Hematopoietic multipotent progenitor cell treated with erythropoietin and hydrocortisone succinate and interleukin-3 and kit ligand, for 4 days (in vitro differentiated cells): ENCODE results near the gene FAM136A.
"Not testable (repeated sequence)": the region's sequence is repeated elsewhere in the genome, so short reads cannot be mapped to it uniquely, and the experiment has no call there.

Experiments
- DNase-seq: peaks from one replicate; pipeline ENCODE4 v3.0.0-alpha.2; 2015

Gene FAM136A

DNA sequence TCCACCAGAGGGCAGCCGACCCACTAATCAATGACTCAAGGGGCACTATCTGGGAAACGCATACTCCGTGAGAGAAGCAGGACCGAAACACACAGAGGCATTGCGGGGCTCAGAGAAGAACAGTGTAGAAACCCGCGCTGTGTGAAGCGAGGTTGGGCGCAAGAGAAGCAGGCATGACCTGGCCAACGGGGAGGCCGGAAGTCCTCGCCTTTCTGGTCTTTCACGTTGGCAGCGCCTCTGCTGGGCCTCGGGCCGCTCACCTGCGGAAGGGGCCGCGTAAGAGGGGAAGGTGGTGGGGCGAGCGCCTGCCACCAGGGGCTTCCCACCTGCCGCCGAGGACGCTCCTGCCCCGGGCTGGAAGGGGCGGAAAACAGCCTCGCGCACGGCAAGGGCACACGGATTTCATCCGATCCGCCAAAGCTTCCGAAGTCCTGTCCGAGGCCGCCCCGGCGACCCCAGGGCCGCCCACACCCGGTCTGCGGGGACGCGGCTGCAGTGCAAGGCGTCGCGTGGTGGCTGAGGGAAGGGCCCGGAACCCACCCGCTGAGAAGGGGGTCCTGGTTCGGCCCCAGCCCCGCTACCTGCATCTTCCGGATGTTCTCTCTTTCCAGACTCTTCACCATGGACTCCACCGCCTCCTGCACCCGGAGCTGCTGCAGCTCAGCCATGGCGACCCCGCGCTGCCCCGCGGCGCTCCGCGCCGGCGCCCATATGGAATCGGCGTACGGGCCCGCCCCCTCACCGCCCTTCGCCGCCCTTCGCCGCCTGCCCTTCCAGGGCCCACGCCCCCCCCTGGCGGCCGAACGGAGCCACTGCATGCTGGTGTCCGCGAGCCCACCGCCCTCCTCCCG is at the start of gene FAM136A:
Gene FAM136A (minus strand): TSS at position 724 of the 851 bp plus-strand sequence. CDS start 56 bp downstream, at position 668.
- peak; percentile 95 for DNase-seq

GRCh38 chr2:70349921-70350685 is 48.2 kb upstream of the FAM136A start:
- no peak for DNase-seq

DNA sequence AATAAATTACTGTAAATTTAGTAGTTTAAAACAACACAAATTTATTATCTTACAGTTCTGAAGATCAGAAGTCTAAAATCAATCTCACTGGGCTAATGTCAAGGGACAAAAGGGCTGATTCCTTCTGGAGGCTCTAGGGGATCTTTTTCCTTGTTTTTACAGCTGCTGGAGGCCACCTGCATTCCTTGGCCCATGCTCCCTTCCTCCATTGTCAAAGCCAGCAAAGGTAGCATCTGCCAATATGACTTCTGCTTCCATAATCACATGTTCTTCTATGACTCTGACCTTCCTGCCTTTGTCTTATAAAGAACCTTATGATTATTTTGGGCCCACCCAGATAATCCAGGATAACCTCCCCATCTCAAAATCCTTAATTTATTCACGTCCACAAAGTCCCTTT is 46.0 kb upstream of the FAM136A start:
- no peak for DNase-seq

- DNase-seq, result no peak
Observed at GRCh38 chr2:70344195-70344594, 42.3 kb upstream of the FAM136A start.

GRCh38 chr2:70341477-70341765 is 39.6 kb upstream of the FAM136A start:
- no peak for DNase-seq

- peak; percentile 66 for DNase-seq
Observed at GRCh38 chr2:70340761-70341476, 39.1 kb upstream of the FAM136A start.

DNA sequence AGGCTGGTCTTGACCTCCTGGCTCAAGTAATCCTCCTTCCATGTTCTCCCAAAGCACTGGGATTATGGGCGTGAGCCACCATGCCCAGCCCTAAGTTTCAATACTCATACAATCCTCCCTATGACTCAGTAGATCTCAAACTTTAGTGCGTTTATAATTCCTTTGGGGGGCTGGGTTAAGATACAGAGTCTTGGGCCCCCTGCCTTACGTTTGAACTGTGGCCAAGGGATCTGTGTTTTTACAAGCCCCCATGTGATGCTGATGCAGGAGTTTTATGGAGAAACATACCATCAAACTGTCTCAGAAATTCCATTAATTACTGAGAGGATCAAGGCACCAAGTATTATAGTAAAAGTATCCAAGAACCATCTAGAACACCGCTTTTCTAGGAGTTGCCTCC is 38.2 kb upstream of the FAM136A start:
- DNase-seq, result no peak

DNA sequence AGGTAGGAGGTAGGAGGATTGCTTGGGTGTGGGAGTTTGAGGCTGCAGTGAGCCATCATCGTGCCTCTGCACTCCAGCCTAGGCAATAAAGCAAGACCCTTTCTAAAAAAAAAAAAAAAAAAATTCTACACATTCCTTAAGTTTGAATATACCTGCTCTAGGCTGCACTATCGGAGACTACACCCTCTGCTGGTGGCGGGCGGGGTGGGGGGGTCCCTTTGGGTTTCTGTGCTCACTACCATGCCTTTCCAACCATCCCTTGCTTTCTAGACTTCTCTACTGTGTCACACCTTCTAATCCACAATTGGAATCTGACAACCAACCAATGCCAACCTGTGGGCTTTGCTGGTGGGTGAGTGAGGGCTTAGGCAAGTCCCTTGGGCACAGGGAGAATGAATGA is 34.7 kb upstream of the FAM136A start:
- DNase-seq, result no peak

DNA sequence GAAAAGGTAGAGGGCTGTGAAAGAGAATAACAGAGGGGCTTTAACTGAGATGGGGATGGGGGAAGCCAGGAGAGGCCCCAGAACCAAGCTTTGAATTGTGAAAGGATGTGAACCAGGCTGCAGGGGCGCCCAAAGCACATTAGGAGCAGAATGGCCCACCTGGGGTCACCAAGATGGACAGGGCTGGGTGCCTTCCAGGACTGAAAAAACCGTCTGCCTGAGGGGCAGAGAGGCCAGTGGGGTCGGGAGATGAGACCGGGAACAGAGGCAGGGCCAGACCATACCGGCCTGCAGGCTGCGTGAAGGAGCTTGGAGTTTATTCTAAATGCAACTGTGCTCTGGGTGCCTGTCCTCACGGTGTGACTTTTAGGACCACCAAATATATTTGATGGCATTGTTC is 29.1 kb upstream of the FAM136A start:
- no peak for DNase-seq

DNA sequence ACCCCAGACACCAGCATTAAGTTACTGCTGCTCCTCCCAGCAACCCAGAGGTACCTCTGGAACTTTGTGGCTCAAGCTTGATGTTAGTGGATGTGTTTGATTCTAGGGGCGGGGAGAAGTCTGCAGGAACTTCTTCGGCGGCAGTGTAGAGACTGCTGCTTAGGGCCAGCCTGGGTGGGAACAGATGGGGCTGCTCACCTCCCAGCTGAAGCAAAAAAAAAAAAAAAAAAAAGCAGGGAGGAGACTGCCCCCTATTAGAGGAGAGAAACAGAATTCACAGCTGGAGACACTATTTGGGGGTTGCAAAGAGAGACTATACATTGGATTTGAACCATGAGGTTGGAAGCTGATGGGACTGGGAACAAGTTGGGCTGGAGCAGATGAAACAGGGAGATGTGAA is 28.6 kb upstream of the FAM136A start:
- no peak for DNase-seq

DNA sequence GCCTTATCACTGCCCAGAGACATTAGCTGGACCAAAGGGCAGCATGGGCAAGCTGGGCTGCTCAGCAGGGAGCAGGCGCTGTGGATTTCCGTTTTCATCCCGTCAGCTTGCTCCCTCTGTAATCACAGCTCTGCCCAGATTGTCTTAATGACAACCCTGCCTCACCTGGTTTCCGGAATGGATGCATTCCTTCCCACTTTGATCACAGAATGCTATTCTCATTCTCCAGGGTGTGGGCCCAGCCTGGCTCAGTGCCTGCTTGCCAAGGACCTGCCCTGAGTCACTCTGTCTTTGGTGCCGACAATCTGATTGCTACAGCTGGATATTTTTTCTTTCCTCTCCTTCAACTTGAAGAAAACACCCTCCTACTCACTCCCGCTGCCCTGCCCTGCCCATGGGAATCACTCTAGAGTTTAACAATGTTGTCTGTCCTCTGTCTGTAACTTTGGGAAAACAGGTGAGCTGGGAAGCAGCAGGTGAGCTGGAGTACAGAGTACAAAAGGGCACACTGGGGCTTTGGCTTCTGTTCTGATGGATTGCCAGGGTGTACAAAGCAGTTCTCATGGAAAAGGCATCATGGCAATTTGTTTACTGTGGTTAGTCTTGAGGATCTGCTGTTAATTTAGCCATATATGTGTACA is 27.2 kb upstream of the FAM136A start:
- DNase-seq, result no peak

DNA sequence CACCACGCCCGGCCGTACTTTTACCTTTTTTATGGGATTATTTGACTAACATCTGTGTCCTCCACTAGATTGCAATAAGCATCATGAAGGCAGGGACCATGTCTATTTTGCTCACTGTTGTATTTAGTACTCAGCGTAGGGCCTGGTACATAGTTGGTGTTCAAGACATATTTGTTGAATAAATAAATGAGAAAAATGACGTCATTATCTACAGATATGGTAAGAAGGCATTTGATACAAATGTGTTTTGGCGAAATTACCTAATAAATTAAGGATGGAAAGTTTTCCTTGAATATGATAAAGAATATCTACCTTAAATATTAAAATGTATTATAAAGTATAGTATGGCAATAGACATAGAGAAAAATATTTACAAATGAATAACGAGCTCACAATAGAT is 24.0 kb upstream of the FAM136A start:
- no peak for DNase-seq

GRCh38 chr2:70322518-70322917 is 20.7 kb upstream of the FAM136A start:
- DNase-seq, result no peak

DNA sequence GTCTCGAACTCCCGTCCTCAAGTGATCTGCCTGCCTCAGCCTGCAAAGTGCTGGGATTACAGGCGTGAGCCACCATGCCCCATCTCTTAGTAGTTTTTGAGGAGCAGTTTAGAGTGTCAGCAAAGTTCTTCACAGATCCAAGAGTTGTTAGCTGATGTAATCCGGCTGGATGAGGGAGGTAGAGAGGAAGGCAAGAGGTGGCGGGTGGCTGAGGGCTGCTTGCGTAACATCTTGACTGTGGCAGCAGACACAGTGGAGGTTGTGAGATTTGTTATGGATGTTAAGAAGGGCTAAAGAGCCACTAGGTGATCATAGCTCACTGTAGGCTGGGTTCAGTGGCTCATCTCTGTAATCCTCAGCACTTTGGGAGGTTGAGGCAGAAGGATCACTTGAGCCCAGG is 19.5 kb upstream of the FAM136A start:
- DNase-seq, result no peak

DNA sequence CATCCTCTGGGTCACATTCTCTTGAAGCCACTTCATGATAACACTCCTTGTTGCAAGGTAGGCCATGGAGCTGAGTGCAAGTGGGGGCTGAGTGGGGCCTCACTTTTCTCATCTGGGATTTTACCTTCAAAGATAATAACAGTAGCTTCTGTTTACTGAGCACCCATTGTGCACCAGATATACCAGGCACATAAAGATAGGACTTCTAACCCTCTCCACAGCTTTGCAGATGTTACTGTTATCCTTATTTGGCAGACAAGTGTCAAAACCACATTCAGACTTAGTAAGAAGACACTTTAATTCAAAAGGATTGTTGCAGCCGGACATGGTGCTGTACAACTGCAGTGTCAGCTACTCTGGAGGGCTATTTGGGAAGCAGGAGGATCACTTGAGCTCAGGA is 12.8 kb upstream of the FAM136A start:
- peak; percentile 59 for DNase-seq

- DNase-seq, result no peak
Observed at GRCh38 chr2:70312560-70312959, 10.7 kb upstream of the FAM136A start.

GRCh38 chr2:70310899-70311298 is 9.0 kb upstream of the FAM136A start:
- DNase-seq, result no peak

GRCh38 chr2:70305531-70305930 is 3.7 kb upstream of the FAM136A start:
- no peak for DNase-seq

- no peak for DNase-seq
Observed at GRCh38 chr2:70304498-70304897, 2.6 kb upstream of the FAM136A start.

DNA sequence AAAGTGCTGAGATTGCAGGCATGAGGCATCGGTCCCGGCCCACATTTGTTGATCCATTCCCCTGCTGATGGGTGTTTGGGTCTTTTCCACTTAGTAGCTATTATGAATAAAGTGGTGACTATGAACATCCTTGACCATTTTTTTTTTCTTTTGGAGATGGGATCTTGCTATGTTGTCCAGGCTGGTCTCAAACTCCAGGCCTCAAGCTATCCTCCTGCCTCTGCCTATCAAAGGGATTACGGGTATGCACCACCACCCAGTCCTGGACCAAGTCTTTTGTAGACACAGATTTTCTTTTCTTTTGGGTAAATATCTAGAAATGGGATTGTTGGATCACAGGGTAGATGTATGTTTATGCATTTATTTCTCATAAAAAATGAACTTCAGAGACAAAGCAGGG is 1.3 kb upstream of the FAM136A start:
- no peak for DNase-seq

- DNase-seq, result not testable (repeated sequence)
Observed at GRCh38 chr2:70302195-70302546, 304 bp upstream of the FAM136A start.

GRCh38 chr2:70300771-70301343 is 1.0 kb downstream of the FAM136A start:
- DNase-seq, result no peak

DNA sequence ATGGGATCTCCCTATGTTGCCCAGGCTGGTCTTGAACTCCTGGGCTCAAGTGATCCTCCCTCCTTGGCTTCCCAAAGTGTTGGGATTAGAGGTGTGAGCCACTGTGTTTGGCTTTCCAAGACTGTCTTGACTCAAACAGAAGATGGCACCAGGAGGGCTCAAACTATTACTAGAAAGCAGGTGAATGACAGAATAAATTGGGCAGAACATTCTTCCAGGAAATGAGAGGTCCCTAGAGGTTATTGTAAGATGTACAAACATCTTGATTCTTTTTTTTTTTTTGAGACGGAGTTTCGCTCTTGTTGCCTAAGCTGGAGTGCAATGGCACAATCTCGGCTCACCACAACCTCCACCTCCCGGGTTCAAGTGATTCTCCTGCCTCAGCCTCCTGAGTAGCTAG is 4.0 kb downstream of the FAM136A start:
- DNase-seq, result not testable (repeated sequence)
